ENCODE data around the gene GPATCH4.

Gene GPATCH4

GRCh38 chr1:156599811-156600210, 1.5 kb downstream of the GPATCH4 start:
- no peak overlapping the region for H3K27ac ChIP-seq
- no peaks in the 10 kb centered on the region for H3K9me3 ChIP-seq (ENCODE audit: control insufficient read depth, low read length)
- no peak overlapping the region for H3K9ac ChIP-seq
- H3K36me3 ChIP-seq (ENCODE audit: control insufficient read depth, insufficient read depth, low read length): no peaks in the 10 kb centered on the region
- no peaks in the 10 kb centered on the region for H3K4me1 ChIP-seq
- no peaks in the 10 kb centered on the region for H3K79me2 ChIP-seq
- no peak for TF ChIP-seq CTCF (IDR thresholded peaks at IDR 0.05)
- no peak overlapping the region for H3K4me3 ChIP-seq (ENCODE audit: low read depth, low read length)
- no peak overlapping the region for H2AFZ ChIP-seq
- H3K4me2 ChIP-seq (ENCODE audit: low read length): no peak overlapping the region
- no peaks in the 10 kb centered on the region for H3K27me3 ChIP-seq (ENCODE audit: control insufficient read depth, insufficient read depth, low read length)

DNA sequence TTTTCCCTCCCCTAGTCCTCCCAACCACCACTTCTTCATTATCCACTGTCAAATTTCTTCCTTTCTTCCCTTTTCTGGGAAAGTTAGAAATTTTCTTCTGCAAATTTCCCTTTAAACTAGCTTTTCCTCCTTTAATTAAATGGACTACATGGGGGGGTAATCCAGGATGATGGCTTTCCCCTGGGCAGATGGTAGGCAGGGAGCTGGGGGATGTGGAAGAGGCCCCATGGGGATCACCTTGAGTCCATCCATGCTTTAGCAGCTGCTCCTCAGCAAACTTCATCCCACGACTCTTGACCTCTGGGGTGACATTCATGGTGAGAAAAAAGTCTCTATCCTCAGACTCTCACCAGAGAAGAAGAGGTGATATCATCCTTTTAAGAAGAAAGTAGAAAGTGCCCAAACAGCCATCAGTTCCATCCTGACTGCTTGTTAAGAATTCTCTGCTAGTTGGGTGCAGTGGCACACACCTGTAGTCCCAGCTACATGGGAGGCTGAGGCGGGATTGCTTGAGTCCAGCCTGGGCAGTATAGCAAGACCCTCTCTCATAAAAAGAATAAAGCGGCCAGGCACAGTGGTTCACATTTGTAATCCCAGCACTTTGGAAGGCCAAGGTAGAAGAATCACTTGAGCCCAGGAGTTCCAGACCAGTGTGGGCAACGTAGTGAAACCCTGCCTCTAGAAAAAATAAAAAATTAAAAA, 2.4 kb downstream of the GPATCH4 start:
- no peaks in the 10 kb centered on the region for H3K4me1 ChIP-seq
- no peaks in the 10 kb centered on the region for H3K9me3 ChIP-seq (ENCODE audit: control insufficient read depth, low read length)
- TF ChIP-seq CTCF (IDR thresholded peaks at IDR 0.05): no peak
- H2AFZ ChIP-seq: no peak overlapping the region
- no peak overlapping the region for H3K4me2 ChIP-seq (ENCODE audit: low read length)
- no peak overlapping the region for H3K4me3 ChIP-seq (ENCODE audit: low read depth, low read length)
- no peaks in the 10 kb centered on the region for H3K36me3 ChIP-seq (ENCODE audit: control insufficient read depth, insufficient read depth, low read length)
- H3K27ac ChIP-seq: no peak overlapping the region
- H3K27me3 ChIP-seq (ENCODE audit: control insufficient read depth, insufficient read depth, low read length): no peaks in the 10 kb centered on the region
- H3K9ac ChIP-seq: no peak overlapping the region
- no peaks in the 10 kb centered on the region for H3K79me2 ChIP-seq

- Histone ChIP-seq H3K4me3 (ENCODE audit: low read depth, low read length) (no peak overlapping the region), H3K27me3 (ENCODE audit: control insufficient read depth, insufficient read depth, low read length) (no peaks in the 10 kb centered on the region), H3K9me3 (ENCODE audit: control insufficient read depth, low read length) (no peaks in the 10 kb centered on the region), H3K36me3 (ENCODE audit: control insufficient read depth, insufficient read depth, low read length) (no peaks in the 10 kb centered on the region), H3K4me1 (no peaks in the 10 kb centered on the region), H3K4me2 (ENCODE audit: low read length) (no peak overlapping the region), H3K27ac (no peak overlapping the region), H3K79me2 (no peaks in the 10 kb centered on the region), H2AFZ (no peak overlapping the region), H3K9ac (no peak overlapping the region)
- no peak for TF ChIP-seq CTCF (IDR thresholded peaks at IDR 0.05)
These were observed 3.2 kb downstream of the GPATCH4 start for GRCh38 chr1:156598125-156598524.

DNA sequence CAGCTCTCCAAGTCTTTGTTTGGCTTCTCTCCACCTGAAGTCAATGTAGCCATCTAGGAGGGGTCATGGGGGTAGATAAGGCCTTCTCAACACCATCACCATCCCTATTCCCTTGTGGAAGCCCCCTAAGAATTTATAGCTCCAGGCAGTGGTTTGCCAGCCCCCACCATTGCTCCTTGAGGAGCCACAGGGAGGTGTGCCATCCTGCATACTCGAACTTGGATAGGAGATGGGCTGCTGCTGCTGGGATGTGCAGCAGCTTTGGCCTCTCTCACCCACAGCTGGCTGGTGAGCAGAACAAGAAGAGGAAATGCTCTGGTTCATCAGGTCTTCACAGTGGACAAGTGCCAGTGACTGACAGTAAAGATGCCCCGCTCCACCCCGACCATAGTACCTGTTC, 4.9 kb downstream of the GPATCH4 start:
- Histone ChIP-seq H3K27me3 (ENCODE audit: control insufficient read depth, insufficient read depth, low read length) (no peaks in the 10 kb centered on the region), H3K4me2 (ENCODE audit: low read length) (no peak overlapping the region), H3K79me2 (no peaks in the 10 kb centered on the region), H3K27ac (no peak overlapping the region), H3K9ac (no peak overlapping the region), H3K9me3 (ENCODE audit: control insufficient read depth, low read length) (no peaks in the 10 kb centered on the region), H3K4me3 (ENCODE audit: low read depth, low read length) (no peak overlapping the region), H2AFZ (no peak overlapping the region), H3K36me3 (ENCODE audit: control insufficient read depth, insufficient read depth, low read length) (no peaks in the 10 kb centered on the region), H3K4me1 (no peaks in the 10 kb centered on the region)
- no peak for TF ChIP-seq CTCF (IDR thresholded peaks at IDR 0.05)

- Histone ChIP-seq H3K27ac (no peak overlapping the region), H3K36me3 (ENCODE audit: control insufficient read depth, insufficient read depth, low read length) (no peaks in the 10 kb centered on the region), H3K4me1 (peaks cover 4% of the 10 kb centered on the region), H3K79me2 (no peaks in the 10 kb centered on the region), H3K9me3 (ENCODE audit: control insufficient read depth, low read length) (no peaks in the 10 kb centered on the region), H3K27me3 (ENCODE audit: control insufficient read depth, insufficient read depth, low read length) (no peaks in the 10 kb centered on the region), H2AFZ (no peak overlapping the region), H3K4me3 (ENCODE audit: low read depth, low read length) (no peak overlapping the region), H3K4me2 (ENCODE audit: low read length) (no peak overlapping the region), H3K9ac (no peak overlapping the region)
- no peak for TF ChIP-seq CTCF (IDR thresholded peaks at IDR 0.05)
These were observed 6.3 kb downstream of the GPATCH4 start for GRCh38 chr1:156595016-156595415.

All from parathyroid adenoma (tissue), 2 donors.